NCI-H526 (cell line): ENCODE data around the gene KAT2A.

Experiments used
- DNase-seq, 2 experiments: peaks; one replicate each; lab custom pipeline; 2025; lab: John Stamatoyannopoulos, UW

Gene KAT2A

DNA sequence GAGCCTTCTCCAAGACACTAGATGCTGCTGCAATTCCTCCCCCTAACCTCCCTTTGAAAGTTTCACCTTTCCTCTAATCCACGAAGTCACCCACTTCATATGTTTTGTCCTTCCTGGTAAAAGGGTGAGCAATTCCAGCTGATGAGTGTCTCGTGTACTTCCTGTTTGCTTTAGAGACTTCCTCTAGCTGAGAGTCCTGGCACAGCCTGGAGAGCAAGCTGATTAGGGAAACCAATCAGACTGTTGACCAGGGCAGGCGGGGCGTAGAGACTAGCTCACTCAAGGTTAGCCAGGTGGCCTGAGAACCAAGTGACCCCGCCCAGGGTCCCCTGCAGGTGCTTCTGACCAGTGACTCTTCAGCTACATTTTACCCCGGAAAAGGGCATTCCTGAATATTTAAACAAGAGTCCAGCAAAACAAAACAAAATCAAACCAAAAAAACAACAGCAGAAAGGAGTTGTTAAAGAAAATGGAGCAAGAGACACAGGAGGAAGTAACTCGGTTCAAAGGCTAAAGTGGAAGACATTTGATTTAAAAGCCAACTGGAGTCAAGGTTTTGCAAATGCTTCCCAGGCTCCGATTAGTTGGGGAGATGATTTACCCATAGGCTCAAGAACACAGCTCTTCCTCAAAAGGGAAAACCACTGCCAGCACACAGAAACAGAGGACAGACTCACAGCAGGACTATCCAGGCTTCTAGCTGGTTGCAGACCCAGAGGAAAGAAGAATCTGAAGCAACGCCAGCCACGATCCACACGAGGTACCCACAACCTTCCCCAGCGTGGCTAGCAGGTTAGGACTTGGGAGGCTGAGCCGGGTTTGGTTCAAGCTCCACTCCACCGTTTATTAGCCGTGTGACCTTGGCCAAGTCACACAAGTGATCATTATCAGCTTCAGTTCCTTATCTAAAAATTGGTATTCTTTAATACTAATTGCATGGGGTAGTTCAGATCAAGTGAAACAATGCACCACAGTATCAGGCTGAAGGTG lies 14.8 kb upstream of the KAT2A start:
- no peak for DNase-seq

DNA sequence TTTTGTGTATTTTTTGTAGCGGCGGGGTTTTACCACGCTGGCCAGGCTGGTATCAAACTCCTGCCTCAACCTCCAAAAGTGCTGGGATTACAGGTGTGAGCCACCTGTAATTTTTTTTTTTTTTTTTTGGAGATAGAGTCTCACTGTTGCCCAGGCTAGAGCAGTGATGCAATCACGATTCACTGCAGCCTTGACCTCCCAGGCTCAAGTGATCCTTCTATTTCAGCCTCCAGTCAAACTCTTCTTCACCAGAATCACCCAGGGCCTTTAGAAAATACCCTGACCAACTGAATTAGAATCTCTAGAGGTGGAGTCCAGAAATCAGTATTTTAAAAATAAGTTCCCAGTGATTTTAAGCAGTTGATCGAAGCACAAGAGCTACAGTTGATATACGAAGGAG lies 14.0 kb upstream of the KAT2A start:
- DNase-seq = no peak

DNA sequence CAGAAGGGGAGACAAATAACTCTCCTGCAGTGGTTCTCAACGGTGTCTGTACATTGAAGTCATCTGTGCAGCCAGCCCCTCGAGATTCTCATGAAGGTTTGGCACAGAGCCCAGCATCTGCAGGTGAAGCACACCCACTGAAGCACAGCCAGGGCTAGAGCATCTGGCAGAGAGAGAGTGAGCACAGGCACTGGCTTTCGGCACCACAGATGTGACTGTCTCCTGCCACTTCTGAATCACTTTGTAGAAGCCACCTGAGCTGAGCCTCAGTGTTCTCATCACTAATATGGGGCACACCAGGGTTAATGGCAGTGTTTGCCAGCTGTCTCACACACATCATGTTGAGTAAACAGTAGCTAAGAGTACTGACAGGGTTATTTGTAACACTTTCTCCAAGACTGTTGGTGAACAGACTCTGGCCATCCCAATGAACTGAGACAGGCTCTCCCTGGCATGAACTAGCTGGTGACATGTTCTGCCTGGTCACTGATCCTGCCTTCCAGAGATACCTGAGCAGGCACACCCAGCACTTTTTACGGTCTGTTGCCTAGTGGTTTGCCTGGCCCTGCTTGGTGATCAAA lies 12.4 kb upstream of the KAT2A start:
- no peak for DNase-seq

DNA sequence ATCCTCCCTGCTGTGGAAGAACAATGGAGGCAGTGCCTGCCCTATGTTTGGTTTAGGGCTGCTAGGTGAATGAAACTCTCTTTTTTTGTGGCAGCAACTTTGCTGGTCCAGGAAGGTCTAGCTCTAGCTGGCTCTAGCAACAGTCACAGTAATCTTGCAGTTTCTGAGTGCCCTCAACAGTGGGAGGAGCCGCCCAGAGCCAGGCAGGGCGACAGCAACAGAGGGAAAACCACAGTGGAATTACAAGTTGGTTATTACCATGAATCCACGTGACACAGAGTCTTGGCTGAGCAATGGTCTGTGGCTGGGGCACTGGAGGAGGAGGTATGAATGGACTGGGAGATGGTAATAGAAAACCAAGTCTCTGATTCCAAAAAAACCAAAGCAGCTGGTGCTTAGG lies 11.8 kb upstream of the KAT2A start:
- peak; percentile 22 to 50 for DNase-seq

DNA sequence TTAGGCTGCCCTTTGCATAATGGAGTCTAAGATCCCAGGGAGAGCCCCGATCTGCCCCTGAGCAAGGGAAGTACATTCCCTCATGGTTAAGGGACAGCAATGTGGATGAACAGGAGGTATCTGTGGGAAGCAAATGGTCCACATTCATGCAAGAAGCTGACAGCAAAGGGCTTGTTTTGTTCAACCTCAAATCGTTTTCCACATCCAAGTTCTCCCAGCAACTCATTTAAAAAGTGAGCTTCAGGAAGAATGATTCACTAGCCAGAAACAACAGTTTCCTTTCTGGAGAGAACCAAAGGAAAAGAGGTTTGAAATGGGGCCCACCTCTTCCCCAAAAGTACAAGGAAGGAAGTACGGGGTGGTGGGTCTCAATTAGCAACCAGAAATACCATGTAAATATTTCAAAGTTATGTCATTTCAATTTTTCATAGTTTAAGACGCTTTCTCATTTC lies 10.8 kb upstream of the KAT2A start:
- no peak for DNase-seq

DNA sequence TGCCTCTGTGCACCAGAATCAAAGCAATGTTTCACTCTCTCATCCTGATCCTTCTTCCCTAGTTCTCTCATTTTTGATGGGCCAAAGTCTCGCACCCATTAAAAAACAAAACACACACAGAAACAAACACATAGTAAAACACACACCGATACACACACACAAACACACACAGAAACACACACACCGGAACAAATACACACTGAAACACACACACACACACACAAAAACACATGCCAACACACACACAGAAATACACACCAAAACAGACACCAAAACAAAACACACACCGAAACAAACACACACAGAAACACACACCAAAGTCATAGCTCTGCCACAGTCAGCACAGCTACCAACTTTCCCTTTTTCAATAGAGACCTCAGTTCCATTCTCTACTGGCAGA lies 10.1 kb upstream of the KAT2A start:
- no peak for DNase-seq

DNA sequence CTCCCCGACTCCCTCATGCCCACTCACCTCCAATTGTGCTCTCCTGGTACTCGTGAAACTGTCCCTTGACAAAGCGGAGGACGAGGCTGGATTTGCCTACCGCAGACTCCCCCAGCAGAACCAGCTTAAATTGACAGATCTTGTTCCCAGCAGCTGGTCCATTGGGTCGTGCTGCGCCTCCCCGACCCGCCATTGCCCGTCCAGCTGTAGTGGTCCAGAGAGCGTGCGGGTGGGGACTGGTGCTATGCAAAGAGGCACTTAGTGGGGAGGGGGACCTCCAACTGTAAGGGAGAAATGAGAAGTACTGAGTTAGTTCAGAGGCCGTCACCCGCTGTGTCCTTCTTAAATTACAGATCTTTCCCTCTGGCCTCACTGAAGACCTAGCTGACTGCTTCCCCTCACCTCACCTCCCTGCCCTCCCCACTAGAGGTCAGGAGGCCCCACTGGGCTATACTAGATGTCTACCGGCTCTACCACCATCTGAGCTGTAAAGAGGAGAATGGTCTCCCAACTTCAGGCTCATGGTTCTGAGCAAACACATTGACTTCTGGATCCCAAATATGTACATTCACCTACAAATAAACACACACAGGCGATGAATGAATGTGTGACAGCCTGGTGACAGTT lies 9.3 kb upstream of the KAT2A start:
- no peak for DNase-seq

DNA sequence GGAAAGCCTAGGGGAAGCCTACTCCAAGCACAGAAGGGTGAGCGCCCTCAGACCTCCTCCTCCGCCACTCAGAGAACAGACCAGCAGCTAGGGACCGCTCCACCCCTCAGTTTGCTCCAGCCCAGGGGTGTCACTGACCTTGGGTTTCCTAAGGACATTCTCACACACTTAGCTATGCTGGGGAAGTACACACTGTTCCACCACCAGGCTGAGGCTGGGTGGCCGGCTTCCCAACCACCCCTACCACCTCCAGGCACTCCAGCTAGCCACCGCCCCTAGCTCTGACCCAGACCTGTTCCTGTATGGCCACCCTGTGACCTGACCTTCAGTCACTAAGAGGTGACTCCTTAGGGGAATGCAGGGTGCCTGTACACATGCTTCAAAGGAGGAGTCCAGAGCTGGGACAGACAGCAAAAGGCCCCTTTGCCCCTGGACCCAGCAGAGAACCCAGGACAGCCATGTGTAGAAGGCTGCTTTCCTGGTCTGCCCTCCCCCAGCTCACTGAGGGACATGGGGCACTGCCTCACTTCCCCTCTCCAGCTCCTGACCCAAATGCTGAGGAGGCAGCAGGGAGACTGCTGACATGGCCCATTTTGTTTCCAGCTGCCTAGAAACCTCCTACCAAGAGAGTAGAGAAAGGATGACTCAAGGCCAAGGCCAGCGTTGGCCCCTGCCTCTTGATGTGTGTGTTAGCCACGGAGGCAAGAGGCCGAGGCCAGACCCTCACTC lies 8.1 kb upstream of the KAT2A start:
- DNase-seq = no peak

DNA sequence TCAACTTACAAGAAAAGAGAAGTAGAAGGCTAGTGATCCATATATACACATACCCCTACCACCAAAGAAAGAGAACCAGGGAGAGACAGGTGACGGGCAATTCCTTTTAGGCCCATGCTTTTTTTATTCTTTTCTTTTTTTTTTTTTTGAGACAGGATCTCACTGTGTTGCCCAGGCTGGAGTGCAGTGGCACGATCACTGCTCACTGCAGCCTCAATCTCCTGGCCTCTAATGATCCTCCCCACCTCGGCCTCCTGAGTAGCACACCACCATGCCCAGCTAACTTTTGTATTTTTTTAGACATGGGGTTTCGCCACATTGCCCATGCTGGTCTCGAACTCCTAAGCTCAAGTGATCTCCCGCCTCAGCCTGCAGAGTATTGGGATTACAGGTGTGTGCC lies 6.2 kb upstream of the KAT2A start:
- DNase-seq = no peak

DNA sequence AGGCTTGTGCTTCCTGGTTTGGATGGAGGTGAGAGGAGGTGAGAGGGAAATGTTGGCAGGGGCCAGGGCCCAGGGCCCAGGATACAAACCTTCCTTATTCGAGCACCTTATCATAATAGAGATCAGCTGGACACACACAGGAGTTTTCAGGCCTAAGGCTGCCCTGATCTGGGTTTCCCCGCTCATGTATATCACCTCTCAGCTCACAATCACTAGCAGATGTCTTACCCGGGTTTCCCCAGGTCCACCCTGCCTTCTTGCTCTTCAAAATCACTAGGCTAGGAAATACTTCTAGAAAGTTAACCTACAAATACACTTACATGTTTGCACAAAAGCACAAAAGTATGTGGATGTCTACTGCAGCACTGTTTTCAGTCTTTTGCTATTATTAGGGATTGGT lies 5.7 kb upstream of the KAT2A start:
- DNase-seq = no peak

DNA sequence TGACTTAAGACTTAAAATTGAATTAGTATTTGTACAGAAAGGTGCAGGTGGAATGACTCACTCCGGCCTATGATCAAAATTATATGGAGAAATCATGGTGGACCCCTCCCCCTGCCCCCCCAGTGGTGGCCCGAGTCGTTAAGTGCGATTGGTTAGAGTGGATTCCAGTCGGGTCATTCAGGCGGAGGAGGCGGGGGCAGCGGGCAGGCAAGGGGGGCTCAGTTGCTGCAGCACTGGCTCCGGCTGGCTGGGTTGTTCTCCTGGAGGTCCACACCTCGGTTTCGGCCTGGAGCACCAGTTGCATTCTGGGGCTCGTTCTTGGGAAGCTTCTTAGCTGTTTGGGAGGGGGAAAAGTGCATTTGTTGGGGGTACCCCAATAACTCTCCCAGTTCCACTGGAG lies 4.4 kb upstream of the KAT2A start:
- no peak for DNase-seq

DNA sequence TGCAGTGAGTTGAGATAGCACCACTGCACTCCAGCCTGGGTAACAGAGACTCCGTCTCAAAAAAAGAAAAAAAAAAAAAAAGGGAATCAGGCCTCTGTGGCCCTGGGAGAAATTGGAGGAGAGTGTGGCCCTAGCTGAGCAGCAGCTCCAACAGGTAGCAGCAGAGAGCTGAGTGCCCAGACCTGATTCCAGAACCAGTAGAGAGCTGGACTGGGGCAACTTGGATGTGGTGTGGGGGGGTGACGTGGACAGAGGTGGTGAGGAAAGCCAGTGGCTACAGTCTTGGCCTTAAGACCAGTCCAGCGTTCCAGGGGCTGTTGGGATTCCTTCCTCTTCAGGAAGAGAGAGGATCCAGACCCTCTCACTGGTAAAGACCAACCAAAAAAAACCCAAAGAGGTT lies 3.1 kb upstream of the KAT2A start:
- DNase-seq = no peak

DNA sequence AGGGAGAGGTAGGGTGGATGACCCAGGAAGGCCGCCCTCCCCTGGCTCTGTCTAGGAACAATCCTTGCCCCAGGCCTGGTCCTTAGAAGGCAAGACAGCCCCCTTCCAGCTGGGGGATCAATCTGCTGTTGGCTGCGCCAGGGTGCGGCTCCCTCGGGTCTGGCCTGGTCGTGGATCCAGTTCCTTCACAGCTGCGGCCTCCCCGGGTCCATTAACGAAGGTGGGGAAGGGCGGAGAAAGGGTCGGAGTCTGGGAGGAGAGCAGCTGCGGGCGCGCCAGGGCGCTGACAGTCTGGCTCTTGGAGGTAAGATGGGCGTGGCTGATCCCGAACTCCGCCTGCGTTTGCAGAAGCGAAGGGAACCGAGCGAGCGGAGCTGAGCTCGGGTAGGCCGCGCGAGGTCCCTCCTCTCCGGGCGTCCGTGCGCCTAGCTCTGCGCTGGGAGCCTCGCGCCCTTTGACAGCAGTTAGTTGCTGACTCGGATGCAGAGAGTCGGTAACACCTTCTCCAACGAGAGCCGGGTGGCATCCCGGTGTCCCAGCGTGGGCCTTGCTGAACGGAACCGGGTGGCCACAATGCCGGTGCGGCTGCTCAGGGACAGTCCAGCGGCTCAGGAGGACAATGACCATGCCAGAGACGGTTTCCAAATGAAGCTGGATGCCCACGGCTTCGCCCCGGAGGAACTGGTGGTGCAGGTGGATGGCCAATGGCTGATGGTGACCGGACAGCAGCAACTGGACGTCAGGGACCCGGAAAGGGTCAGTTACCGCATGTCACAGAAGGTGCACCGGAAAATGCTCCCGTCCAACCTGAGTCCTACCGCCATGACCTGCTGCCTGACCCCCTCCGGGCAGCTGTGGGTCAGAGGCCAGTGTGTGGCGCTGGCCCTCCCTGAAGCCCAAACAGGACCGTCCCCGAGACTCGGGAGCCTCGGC lies 1.5 kb upstream of the KAT2A start, which contains the start of gene HSPB9:
HSPB9 (plus strand) TSS at position 434 of the 933 bp plus-strand sequence; CDS start at position 481, 47 bp downstream.
- peak; percentile 47 to 88 for DNase-seq

DNA sequence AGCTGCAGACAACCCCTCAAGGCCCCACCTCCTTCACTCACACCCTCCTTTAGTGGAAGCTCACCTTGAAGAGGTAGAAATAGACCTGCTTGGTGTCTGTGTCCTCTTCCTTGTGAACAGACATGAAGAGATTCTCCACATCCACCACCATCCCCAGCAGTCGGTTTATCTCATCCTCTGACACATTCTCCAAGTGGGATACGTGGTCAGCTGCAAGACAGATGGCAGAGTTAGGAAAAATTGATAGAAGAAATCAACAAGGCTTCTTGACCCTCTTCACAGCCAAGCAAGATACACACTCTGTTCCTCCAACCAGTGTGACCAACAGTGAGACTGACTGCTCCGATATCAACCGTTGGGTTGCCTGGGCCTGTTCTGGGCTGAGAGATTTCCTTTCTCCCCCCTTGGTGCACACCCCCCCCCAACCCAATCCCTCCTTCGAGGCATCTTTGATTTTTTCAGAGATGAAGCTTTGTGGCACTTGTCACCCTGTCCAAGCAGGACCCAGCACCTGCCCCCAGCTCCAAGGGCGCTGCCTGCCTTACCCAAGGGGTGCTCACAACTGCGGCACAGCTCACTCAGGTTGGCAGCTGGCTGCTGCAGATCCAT lies 902 bp downstream of the KAT2A start:
- DNase-seq = no peak

DNA sequence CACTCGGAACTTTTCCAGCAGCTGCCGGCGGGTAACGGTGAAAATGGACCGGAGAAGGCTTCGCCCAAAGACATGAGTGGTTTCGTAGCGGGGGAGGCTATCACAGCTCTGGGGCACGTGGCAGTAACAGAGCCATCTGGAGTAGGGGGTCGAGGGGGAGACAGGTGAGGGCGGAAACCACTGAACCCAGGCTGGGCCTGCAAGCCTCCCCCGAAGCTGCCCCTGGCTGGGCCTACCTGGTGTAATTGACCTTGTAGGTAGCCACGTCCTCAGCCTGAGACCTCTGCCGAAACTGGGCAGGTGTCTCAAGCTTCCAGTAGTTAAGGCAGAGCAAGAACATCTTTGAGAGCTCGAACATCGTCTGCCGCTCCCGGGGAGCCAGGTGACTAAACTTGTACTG lies 1.9 kb downstream of the KAT2A start:
- DNase-seq = no peak

DNA sequence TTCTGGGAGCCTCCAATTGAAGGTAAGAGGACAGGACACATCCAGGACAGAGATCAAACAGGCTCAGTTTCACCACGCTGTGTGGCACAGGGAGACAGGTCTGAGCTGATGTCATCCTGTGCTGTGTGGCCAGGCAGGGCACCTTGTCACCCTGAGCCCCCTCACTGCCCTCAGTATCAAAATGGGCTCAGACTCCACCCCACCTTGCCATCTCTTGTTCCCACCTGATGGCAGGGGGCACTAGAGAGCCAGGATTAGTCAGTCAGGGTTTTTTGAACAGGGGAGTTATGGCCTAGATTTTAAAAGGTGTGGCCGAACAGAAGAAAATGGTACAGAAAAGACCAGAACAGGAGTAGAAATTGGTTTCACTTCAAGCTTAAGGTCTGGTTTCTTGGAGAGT lies 2.6 kb downstream of the KAT2A start:
- DNase-seq = peak; percentile 42 to 54

DNA sequence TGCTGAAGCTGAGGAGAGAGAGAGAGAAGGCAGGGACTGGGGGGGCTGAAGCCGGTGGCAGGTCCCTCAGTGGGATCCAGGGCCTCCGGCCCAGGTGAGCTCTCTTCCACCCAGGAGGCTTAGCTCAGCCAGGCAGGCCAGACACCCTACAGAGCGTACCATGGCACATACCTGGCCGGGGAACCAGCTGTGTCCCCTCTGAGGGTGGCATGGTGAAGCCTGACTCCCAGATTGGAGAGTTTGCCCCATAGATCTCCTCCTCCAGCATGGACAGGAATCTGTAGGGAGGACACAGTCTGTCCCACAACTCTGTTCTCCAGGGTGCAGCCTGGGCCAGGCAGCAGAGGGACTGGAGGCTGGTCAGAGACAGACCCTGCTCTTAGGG lies 3.0 kb downstream of the KAT2A start:
- DNase-seq = no peak

DNA sequence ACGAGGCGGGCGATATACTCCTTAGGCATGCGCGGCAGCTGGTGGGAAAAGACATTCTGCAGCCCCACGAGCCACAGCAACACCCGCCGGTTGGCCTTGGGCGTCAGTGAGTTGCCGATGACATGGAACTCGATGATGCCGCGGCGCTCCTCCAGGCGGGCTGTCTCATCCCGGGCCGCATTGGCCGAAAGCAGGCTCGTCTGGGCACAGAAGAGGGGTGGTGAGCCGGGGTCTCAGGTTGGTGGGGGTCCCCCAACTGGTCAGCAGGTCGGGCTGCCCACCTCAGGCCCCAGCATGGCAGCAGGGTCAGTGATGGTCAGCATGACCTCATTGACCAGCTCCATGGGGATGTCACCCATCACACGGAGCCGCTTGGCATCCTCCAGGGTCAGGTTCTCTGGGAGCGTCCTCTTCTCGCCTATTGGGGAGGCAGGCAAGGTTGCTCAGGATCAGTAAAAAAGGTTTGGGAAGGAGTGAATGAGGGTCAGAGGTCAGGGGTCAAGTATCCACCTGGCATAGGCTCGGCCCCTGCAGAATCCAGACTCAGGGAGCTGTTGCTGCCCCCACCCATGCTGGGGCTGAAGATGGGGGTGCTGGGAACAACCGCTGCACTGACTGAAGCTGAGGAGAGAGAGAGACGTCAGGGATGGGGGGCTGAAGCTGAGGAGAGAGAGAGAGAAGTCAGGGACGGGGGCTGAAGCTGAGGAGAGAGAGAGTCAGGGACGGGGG lies 3.6 kb downstream of the KAT2A start:
- DNase-seq = no peak

DNA sequence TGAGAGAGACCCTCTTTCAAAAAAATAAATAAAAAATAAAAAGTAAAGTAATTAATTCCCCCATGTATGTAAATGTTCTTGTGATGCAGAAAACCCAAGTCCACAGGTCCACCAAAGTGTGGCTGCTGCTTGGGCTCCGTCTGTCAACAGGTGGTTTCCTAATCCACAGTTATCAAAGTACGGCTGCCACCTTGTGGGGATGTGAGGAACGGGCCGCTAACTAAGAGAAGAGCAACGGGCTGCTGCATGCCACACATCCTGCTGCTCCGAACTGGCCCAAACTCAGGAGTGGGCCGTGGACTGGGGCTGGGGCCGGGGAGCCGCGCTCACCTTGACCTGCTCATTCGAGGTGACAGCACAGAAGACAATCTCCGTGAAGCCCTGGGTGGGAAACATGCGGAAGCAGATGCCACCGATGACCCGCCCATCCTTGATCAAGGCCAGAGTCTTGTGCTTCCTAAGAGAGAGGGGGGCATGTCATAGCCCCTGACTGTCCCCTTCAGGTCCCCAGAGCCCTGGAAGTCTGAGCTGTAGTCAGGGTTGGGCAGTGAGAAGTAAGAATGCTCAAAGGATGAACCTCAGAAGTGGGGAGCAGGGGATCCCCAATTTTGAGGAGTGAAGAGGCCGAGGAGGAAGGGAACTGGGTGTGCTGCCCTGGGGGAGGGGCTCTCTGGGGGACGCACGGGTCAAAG lies 4.3 kb downstream of the KAT2A start:
- peak; percentile 70 to 89 for DNase-seq
